ENCODE results near the gene CCDC14.
"Not testable (repeated sequence)": the region's sequence is repeated elsewhere in the genome, so short reads cannot be mapped to it uniquely, and the experiment has no call there.

CCDC14 gene

DNA sequence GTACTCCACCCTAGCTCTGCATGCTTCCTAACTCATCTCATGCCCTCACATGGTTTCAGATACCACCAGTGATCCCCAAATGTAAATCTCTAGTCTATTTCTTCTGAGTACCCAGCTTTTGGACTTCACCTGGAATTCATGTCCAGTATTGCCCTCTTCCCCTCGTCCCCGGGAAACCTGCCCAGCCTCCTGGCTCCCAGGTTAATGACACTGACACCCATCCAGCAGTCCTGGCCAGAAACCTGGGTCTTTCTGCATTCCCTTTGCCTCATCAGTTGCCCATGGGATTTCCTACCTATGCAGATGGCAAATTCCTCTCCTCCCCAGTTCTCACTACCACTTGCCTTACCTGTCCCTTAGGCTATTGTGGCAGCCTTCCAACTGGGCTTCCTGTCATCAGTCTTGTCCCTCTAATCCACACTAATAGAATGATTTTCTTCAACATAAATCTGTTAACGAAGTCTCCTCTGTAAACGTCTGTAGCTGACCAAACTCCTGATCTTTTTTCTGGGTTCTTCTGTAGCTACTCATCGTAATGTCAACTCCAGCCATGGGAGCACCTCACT is 61.6 kb downstream of the CCDC14 start:
- DNase-seq = no peak

DNA sequence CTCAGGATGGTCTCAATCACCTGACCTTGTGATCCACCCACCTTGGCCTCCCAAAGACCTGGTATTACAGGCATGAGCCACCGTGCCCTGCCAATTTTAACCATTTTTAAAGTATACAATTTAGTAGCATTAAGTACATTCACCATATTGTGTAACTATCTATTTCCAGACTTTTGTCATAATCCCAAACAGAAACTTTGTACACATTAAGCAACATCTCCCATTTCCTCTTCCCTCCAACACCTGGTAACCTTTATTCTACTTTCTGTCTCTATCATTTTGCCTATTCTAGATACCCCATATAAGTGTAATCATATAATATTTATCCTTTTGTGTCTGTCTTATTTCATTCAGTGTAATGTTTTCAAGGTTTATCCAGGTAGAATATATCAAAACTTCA is 68.0 kb downstream of the CCDC14 start:
- no peak for DNase-seq

- no peak for DNase-seq
These were observed 68.8 kb downstream of the CCDC14 start for GRCh38 chr3:123892195-123892594.

GRCh38 chr3:123890991-123891390 is 70.0 kb downstream of the CCDC14 start:
- not testable (repeated sequence) for DNase-seq

- DNase-seq = not testable (repeated sequence)
These were observed 70.9 kb downstream of the CCDC14 start for GRCh38 chr3:123890162-123890561.

GRCh38 chr3:123884993-123885392 is 76.0 kb downstream of the CCDC14 start:
- DNase-seq = no peak

GRCh38 chr3:123884203-123884831 is 76.7 kb downstream of the CCDC14 start, which contains the start of gene MYLK:
MYLK (minus strand) TSS chr3:123884332; CDS start chr3:123793841, 90,491 bp downstream.
- DNase-seq = no peak

DNA sequence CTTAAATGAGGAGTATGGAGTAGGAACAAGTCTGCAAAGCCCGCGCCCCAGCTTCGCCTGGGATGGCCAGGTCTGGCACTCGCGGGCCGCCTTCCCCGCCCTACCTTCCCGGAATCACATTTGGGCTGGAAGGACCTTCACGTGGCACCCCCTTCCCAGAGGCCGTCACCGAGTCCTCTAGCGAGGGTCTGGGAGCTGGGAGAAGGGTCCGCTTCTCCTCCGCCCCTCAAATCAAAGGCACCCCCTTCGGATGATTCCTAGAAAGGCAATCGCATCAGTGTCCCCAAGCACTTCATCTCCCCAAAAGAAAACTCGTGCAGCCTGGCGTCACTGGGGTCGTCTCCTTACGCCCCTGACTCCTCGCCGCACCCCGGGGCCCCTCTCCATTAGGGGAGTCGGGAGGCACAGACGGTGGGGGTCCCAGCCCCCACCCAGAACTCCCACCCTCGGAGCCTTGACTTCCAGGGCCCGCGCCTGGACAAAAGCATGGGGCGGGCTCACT is 77.3 kb downstream of the CCDC14 start:
- DNase-seq = no peak

- DNase-seq = no peak
These were observed 77.9 kb downstream of the CCDC14 start for GRCh38 chr3:123883111-123883510.

- DNase-seq = no peak
These were observed 79.3 kb downstream of the CCDC14 start for GRCh38 chr3:123881771-123882170.

- DNase-seq = no peak
These were observed 79.9 kb downstream of the CCDC14 start for GRCh38 chr3:123880998-123881561.

- DNase-seq = no peak
These were observed 82.2 kb downstream of the CCDC14 start for GRCh38 chr3:123878807-123879206.

DNA sequence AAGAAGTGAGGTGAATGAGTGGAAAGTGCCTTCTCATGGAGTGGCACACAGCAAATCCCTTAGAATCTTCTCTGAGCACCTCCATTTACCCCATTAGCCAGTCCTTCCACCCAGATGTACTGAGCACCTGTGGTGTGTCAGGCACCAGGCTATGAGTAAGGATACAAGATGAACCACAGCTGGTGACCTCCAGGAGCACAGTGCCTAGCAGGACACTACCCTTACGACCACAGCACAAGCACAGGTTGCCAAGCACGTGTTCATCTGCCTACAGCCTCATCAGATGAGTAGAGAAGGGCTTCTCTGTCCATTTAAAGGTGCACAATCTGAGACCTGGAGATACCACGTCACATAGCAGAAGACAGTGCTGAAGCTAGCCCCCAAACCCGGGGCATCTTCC is 83.1 kb downstream of the CCDC14 start:
- no peak for DNase-seq

GRCh38 chr3:123877466-123877865 is 83.6 kb downstream of the CCDC14 start:
- DNase-seq = no peak

DNA sequence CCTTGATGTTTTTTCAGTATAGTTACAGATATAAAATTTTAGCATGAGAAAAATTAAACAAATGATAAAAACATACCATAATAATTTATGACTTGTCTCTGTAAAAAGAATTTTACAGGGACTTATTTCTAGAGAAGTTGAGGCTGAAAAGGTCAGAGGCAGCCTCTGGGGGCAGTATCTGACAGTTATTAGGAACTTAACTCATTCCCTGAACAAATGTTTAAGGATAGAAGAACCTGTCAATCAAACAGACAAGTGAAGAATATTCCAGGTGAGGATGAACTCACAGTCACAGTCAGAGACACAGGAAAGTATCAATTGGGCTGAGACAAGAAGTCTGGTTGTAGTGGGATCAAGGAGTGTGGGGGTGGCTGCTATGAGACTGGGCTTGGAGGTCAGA is 84.2 kb downstream of the CCDC14 start:
- no peak for DNase-seq

DNA sequence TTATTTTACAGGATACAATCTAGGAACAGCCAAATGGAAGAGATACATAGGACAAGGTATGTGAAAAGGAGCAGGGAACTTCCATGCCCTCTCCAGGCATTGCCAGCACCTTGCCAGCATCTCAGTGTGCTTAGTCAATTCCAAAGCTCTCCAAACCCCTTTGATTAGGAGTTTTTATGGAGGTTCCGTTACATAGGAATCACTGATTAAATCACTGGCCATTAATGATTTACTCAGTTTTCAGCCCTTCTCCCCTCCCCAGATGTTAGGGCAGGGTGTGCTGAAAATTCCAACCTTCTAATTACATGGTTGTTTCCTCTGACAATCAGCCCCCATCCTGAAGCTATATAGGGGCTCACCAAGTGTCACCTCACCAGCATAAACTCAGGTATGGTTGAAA is 88.4 kb downstream of the CCDC14 start:
- no peak for DNase-seq

DNA sequence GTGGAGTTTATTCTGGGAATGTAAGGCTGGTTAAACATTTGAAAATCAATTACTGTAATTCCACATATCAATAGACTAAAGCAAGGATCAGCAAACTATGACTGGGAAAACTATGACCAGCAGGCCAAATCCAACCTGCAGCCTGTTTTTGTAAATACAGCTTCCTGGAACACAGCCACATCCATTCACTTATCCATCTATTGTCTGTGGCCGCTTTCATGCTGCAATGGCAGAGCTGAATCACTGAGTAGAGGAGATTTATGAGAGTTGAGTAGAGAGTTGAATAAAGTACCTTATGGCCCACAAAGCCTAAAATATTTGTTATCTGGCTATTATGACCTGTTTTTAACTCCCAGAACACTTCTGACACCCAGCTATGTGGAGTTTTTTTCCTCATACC is 89.1 kb downstream of the CCDC14 start:
- no peak for DNase-seq

DNA sequence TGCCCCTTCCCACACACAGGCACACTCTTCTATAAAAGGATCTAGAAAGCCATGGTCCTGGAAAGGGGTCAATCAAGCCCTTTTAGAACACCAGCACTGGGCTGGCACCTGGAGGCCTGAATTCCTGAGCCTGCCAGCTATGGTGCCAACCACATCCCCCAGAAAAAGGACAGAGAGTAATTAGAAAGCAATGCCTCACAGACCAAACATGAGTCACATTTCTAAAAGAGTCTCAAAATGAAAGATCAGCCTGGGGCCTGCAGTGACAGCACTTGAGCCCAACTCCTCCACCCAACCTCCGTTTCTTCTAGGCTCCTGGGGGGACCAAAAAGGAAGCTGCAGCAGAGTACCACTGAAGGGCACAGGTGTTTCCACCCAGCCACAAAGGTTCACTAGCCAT is 91.0 kb downstream of the CCDC14 start:
- no peak for DNase-seq

DNA sequence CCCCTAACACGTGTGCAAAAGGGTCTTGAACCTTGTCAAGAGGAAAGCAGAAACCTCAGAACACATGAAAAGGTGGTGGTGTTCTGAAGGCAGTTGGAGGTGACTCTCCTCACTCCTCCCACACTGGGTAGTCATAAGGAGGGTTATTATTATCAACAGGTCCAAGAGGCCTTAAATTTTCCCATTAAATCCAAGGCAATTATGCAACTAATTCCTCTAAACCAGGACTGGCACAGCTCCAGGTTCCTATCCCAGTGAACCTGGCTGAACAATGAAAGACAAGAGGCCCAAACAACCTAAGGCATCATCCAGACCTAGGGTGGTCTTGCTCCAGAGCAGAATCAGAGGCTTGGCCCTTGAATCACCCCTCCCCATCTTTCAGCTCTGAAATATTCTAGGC is 91.9 kb downstream of the CCDC14 start:
- DNase-seq = no peak

DNA sequence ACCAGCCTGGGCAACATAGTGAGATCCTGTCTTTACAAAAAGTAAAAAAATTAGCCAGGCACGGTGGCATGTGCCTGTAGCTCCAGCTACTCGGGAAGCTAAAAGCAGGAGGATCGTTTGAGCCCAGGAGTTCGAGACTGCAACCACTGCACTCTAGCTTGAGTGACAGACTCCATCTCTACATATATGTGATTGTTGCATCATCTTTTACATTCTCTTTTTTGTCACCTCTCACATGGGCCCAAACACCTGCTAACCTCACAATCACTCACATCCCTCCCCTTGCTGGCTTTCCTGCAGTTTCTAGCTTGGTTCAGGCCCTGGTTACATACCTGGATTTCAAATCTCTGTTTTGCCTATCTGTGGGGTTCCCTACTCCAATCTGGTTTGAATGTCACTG is 96.3 kb downstream of the CCDC14 start:
- DNase-seq = no peak

Measured in activated CD4-positive, alpha-beta T cell treated with anti-CD3 and anti-CD28 coated beads, Interleukin-2, amount 50 U/mL, for 4 hours (primary cell).